HG03457 (cell line): Measurements from ENCODE around the gene KRTAP6-1.

ENCODE experiments used
- ATAC-seq: cut with Tn5 transposase; IDR thresholded peaks from one replicate; pipeline ENCODE4 v1.9.1; 2021; ENCODE audit warnings: moderate number of reproducible peaks; ENCODE audit not compliant: unreplicated experiment

Gene KRTAP6-1

DNA sequence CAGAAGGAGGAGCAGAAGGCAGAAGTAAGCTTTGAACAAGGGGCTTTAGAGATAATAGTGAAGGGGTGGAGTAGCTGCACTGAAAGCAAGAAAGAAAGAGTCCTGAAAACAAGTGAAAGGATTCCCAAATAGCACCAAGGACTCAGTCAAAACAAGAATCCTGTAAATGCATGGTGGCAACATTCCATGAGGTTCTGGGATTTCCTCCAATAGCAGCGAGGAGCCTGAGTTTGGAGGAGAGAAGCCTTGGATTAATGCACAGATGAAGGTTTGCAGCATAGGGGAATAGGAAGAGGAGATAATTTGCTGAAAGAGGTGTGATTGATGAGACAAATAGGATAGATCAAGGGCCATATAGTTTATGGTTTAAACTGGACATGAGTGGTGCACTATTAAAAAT, 34.4 kb downstream of the KRTAP6-1 start:
- ATAC-seq: no peak

DNA sequence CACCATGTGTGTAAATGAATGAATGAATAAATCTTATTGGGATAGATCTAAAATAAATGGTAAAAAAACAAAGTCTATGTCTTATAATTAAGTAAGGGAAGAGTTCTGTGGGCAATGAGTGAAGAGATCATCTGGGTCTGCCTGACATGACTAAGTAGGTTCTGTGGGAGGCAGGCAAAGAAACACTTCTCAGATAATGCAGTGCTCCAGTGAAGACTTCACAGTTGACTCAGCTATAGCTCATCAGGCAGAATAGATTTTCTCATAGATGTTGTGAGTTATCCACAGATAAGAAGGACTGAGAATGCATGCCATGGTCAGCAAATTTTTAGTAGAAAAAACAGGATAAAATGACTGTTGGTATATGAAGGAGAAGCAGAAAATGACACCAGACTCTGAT, 36.0 kb downstream of the KRTAP6-1 start:
- no peak for ATAC-seq

DNA sequence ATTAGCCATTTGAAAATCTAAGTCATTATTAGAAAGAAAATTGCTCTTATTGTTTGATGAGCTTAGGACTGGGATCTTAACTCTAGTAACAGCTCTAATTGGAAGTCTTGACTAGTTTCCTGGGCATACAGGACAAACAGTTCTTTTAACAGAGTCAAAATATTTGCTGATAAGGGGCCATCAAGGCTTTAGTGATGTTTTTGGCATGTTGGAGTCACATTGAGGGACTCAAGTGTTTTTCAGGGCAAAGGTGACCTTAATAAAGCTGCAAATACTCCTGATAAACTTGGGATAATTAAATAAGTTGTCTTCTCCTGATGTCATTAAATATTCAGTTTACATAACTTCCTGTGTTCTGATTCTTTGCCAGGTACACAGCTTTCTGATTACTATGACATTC, 46.1 kb downstream of the KRTAP6-1 start:
- no peak for ATAC-seq

DNA sequence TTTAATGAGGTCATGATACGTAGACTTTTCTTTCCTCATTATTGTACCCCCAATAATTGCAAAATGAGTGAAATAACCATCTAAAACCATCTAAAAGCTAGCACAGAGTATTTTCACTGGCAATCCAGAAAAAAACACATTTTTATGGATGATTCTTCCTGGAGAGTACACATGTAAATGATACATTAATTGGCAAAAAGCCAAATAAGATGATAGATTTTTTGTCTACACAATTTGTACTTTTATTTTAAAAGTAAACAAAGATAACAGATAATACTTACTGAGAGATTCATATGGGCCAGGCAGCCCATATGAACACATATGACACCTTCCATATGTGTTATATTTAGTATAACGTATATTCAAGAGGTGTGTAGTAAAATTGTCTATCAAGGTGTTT, 50.1 kb downstream of the KRTAP6-1 start:
- no peak for ATAC-seq
